Heart left ventricle (tissue), 16 donors: ENCODE measurements around the gene CCDC112. TPM values are rescaled to one million over a fixed set of nuclear protein-coding genes. Genes with fewer than 3 reads are reported as not detected.

Experiments used
- ATAC-seq, 4 donors: fragments of 200-7000 bp; cut with Tn5 transposase; one replicate each; pipeline ENCODE4 v1.9.1; 2020 to 2022; ENCODE audit warnings: moderate library complexity in 4 of 4, mild to moderate bottlenecking in 3 of 4, moderate number of reproducible peaks in 1 of 4
- DNase-seq, 5 donors: peaks; one replicate each; pipeline ENCODE4 v3.0.0-alpha.2; 2020
- H3K27ac ChIP-seq, 12 donors: fragments of 200-600 bp; sonication (generic) in 4 of 12; one replicate each; pipeline versions ENCODE4 v1.5.0 to v1.8.0; 2016 to 2022; ENCODE audit warnings: mild to moderate bottlenecking in 2 of 12
- H3K27me3 ChIP-seq, 9 donors: fragments of 200-600 bp; sonication (generic) in 2 of 9; one replicate each; pipeline versions ENCODE4 v1.5.1 to v1.8.0; 2016 to 2022; ENCODE audit warnings: mild to moderate bottlenecking in 3 of 9
- H3K36me3 ChIP-seq, 9 donors: fragments of 200-600 bp; sonication (generic) in 2 of 9; one replicate each; pipeline versions ENCODE4 v1.5.0 to v1.8.0; 2018 to 2022; ENCODE audit warnings: mild to moderate bottlenecking in 2 of 9
- H3K4me1 ChIP-seq, 12 donors: fragments of 200-600 bp; sonication (generic) in 4 of 12; one replicate each; pipeline versions ENCODE4 v1.5.0 to v1.8.0; 2016 to 2022; ENCODE audit warnings: mild to moderate bottlenecking in 3 of 12
- H3K4me3 ChIP-seq, 12 donors: fragments of 200-600 bp; sonication (generic) in 4 of 12; one replicate each; pipeline versions ENCODE4 v1.5.0 to v1.8.0; 2017 to 2022; ENCODE audit warnings: mild to moderate bottlenecking in 9 of 12, moderate library complexity in 4 of 12
- H3K9me3 ChIP-seq, 12 donors: fragments of 200-600 bp; sonication (generic) in 4 of 12; one replicate each; pipeline versions ENCODE4 v1.5.0 to v1.8.0; 2016 to 2022; ENCODE audit warnings: mild to moderate bottlenecking in 1 of 12
- CTCF ChIP-seq, 12 donors: fragments of 200-600 bp; sonication (generic) in 4 of 12; IDR thresholded peaks; one replicate each; pipeline versions ENCODE4 v1.5.0 to v1.8.0; 2018 to 2022; ENCODE audit warnings: antibody characterized with exemption in 12 of 12, mild to moderate bottlenecking in 5 of 12
- POLR2A ChIP-seq, 2 donors: fragments of 450-650 bp; IDR thresholded peaks; one replicate each; pipeline ENCODE4 v1.6.1; 2017; ENCODE audit warnings: antibody characterized with exemption in 2 of 2, mild to moderate bottlenecking in 2 of 2, moderate library complexity in 2 of 2
- WGBS, 4 donors: extraction: QIAGEN DNeasy Blood & Tissue Kit in 2 of 4; methylation state at CpG; one replicate each; pipeline versions ENCODE4 v1.1.5 to v1.1.7; 2013 to 2018; 5-methylcytosine and 5-hydroxymethylcytosine counted together
- intact Hi-C, 10 donors: fragments of 100-400 bp; cut with DNase I; formaldehyde crosslinking; loops; one replicate each; pipeline versions ENCODE4 v1.11.1 to v1.14.2; 2022
- polyA plus RNA-seq, 2 donors: library from polyadenylated mRNA; stranded (reverse); fragments of 200-250 nt; gene quantifications; one replicate each; pipeline ENCODE4 v1.2.3, GENCODE V29; 2013
- total RNA-seq, 9 donors: library from RNA; depleted of rRNA in 2 of 9; stranded (reverse); fragments of >200 nt in 2 of 9; fragmentation: NEBNext Ultra II Directional in 3 of 9; extraction: Animal tissue kit (Norgen Biotek cat#: 25700) in 3 of 9; gene quantifications; one replicate each; pipeline versions ENCODE4 v1.1.0 to v1.2.4, GENCODE V29; 2016 to 2023
- donor health status: ischemic (EF 13 %, LVEDD 7.1; RV severe dilation, severe dysfunction).
- donor health status: healthy with polysubstance abuse.
- donor health status: DM: no; HTN: yes; CAD: no.
- donor health status: DM: no; HTN: no; CAD: no.
- donor health status: ischemic (EF 25% LVEDD 6.9; RV normal size, moderate dysfunction).
- donor health status: ischemic (EF 25% LVEDD 5.7; RV mildly dilated, moderate dysfunction).
- donor health status: healthy.
- donor health status: DM: yes; HTN: yes; CAD: no.
- donor health status: ischemic (EF 35%, LVEDD 5.7; RV mildly dilated, moderate dysfunction).
- donor health status: nonischemic (EF 11% LVEDD 7.7; RV severe dilation, severe dysfunction).
- donor health status: DM: yes; HTN: yes; CAD: no.
- donor health status: PGD.
- donor health status: ischemic (EF 29% LVEDD 5.4; RV normal size, mild dysfunction).
- donor health status: nonischemic (EF 23%, LVEDD 6.1; RV moderate dilation, normal function).

Gene CCDC112
- total and polyA plus RNA-seq, 11 donors: 3.6 to 8.4 (median 5.6) TPM

GRCh38 chr5:115336964-115337363 lies 40.5 kb upstream of the CCDC112 start:
- ATAC-seq (no peak), DNase-seq (no peak)
- H3K27me3 ChIP-seq: no peaks in the 10 kb centered on the region
- H3K27ac ChIP-seq: no peak overlapping the region
- no peaks in the 10 kb centered on the region for H3K9me3 ChIP-seq
- 96 to 98% (median 97%) methylated on average over 1 of the region's 1 CpG for WGBS, 4 donors
- no peaks in the 10 kb centered on the region for H3K4me1 ChIP-seq
- H3K36me3 ChIP-seq: no peaks in the 10 kb centered on the region
- intact Hi-C loops: no loop called here
- TF ChIP-seq POLR2A (IDR thresholded peaks at IDR 0.05) (no peak), CTCF (IDR thresholded peaks at IDR 0.05) (no peak)
- H3K4me3 ChIP-seq: no peak overlapping the region

GRCh38 chr5:115336201-115336720 lies 39.8 kb upstream of the CCDC112 start:
- Histone ChIP-seq H3K4me3 (no peak overlapping the region), H3K27ac (no peak overlapping the region), H3K36me3 (no peaks in the 10 kb centered on the region), H3K4me1 (no peaks in the 10 kb centered on the region), H3K27me3 (no peaks in the 10 kb centered on the region), H3K9me3 (no peaks in the 10 kb centered on the region)
- intact Hi-C loops: no loop called here
- WGBS, 4 donors: 59 to 76% (median 67%) methylated on average over 1 of the region's 1 CpG
- TF ChIP-seq CTCF (IDR thresholded peaks at IDR 0.05) (no peak), POLR2A (IDR thresholded peaks at IDR 0.05) (no peak)
- no peak for DNase-seq
- no peak for ATAC-seq

GRCh38 chr5:115335301-115335700 lies 38.8 kb upstream of the CCDC112 start:
- H3K4me1 ChIP-seq: no peaks in the 10 kb centered on the region
- no peaks in the 10 kb centered on the region for H3K27me3 ChIP-seq
- no peaks in the 10 kb centered on the region for H3K36me3 ChIP-seq
- intact Hi-C loops: no loop called here
- TF ChIP-seq POLR2A (IDR thresholded peaks at IDR 0.05) (no peak), CTCF (IDR thresholded peaks at IDR 0.05) (no peak)
- ATAC-seq (no peak), DNase-seq (no peak)
- H3K9me3 ChIP-seq: no peaks in the 10 kb centered on the region
- no peak overlapping the region for H3K4me3 ChIP-seq
- no peak overlapping the region for H3K27ac ChIP-seq
- WGBS, 4 donors: 47 to 87% (median 82%) methylated on average over 2 of the region's 2 CpGs

GRCh38 chr5:115333164-115333563 lies 36.7 kb upstream of the CCDC112 start:
- ATAC-seq (no peak), DNase-seq (no peak)
- intact Hi-C loops: no loop called here
- Histone ChIP-seq H3K27ac (no peak overlapping the region), H3K4me1 (no peaks in the 10 kb centered on the region), H3K36me3 (no peaks in the 10 kb centered on the region), H3K27me3 (no peaks in the 10 kb centered on the region), H3K4me3 (no peak overlapping the region), H3K9me3 (no peaks in the 10 kb centered on the region)
- TF ChIP-seq POLR2A (IDR thresholded peaks at IDR 0.05) (no peak), CTCF (IDR thresholded peaks at IDR 0.05) (no peak)
- WGBS, 4 donors: 60 to 84% (median 83%) methylated on average over 1 of the region's 1 CpG; no CpG with 5 or more reads in 1 of the 4 donors
